Right lobe of liver (tissue), 6 donors: ENCODE data around the gene MUC5AC. TPM values are rescaled to one million over a fixed set of nuclear protein-coding genes. Genes with fewer than 3 reads are reported as not detected.

ENCODE experiments used
- ATAC-seq, 4 donors: fragments of 200-7000 bp; cut with Tn5 transposase; one replicate each; pipeline ENCODE4 v1.9.1; 2020; ENCODE audit warnings: mild to moderate bottlenecking in 4 of 4, moderate library complexity in 4 of 4
- DNase-seq, 3 donors: peaks; one replicate each; pipeline ENCODE4 v3.0.0-alpha.2; 2020
- H3K27ac ChIP-seq, 3 donors: fragments of 200-600 bp; one replicate each; pipeline ENCODE4 v1.8.0; 2022
- H3K27me3 ChIP-seq, 2 donors: fragments of 200-600 bp; one replicate each; pipeline ENCODE4 v1.8.0; 2022
- H3K36me3 ChIP-seq, 4 donors: fragments of 200-600 bp; sonication (generic) in 1 of 4; one replicate each; pipeline versions ENCODE4 v1.5.1 to v1.8.0; 2017 to 2022; ENCODE audit warnings: control low read depth in 1 of 4
- H3K4me1 ChIP-seq, 4 donors: fragments of 200-600 bp; sonication (generic) in 1 of 4; one replicate each; pipeline versions ENCODE4 v1.5.1 to v1.8.0; 2017 to 2022; ENCODE audit warnings: control low read depth in 1 of 4
- H3K4me3 ChIP-seq, 3 donors: fragments of 200-600 bp; one replicate each; pipeline ENCODE4 v1.8.0; 2022
- H3K9me3 ChIP-seq, 4 donors: fragments of 200-600 bp; sonication (generic) in 1 of 4; one replicate each; pipeline versions ENCODE4 v1.5.1 to v1.8.0; 2017 to 2022; ENCODE audit warnings: control low read depth in 1 of 4
- CTCF ChIP-seq, 4 donors: fragments of 200-600 bp in 3 of 4; fragments of 450-650 bp in 1 of 4; IDR thresholded peaks; one replicate each; pipeline versions ENCODE4 v1.5.1 to v1.8.0; 2016 to 2022; ENCODE audit warnings: antibody characterized with exemption in 4 of 4, mild to moderate bottlenecking in 2 of 4
- POLR2A ChIP-seq: fragments of 450-650 bp; IDR thresholded peaks from one replicate; pipeline ENCODE4 v1.6.1; 2017; ENCODE audit warnings: antibody characterized with exemption, mild to moderate bottlenecking
- WGBS: methylation state at CpG from one replicate; pipeline ENCODE4 v1.1.6; 2018; ENCODE audit warnings: low coverage, low lambda C conversion rate; ENCODE audit not compliant: insufficient coverage; ENCODE audit errors: missing lambda C conversion rate; 5-methylcytosine and 5-hydroxymethylcytosine counted together
- intact Hi-C, 2 donors: fragments of 100-400 bp; cut with DNase I; formaldehyde crosslinking; loops; one replicate each; pipeline versions ENCODE4 v1.11.2 to v1.14.1; 2022
- total RNA-seq, 6 experiments: library from RNA; depleted of rRNA in 2 of 6; stranded (reverse); fragments of >200 nt in 2 of 6; fragmentation: NEBNext Ultra II Directional in 3 of 6; extraction: Animal tissue kit (Norgen Biotek cat#: 25700) in 3 of 6; gene quantifications; one replicate each; pipeline versions ENCODE4 v1.1.0 to v1.2.4, GENCODE V29; 2016 to 2023
- donor health status: DM: no; HTN: yes; CAD: no.
- donor health status: DM: no; HTN: no; CAD: no.
- donor health status: DM: no; HTN: no; CAD: no.
- donor health status: DM: no; HTN: yes; CAD: no.
- donor health status: DM: no; HTN: yes; CAD: no.

MUC5AC gene
- total RNA-seq, 6 experiments from 2014 or later, result not detected

GRCh38 chr11:1116104-1116503 lies 41.6 kb upstream of the MUC5AC start:
- DNase-seq, result peak; percentile 8 to 28 (median 19)

GRCh38 chr11:1116666-1117390 lies 40.9 kb upstream of the MUC5AC start:
- Histone ChIP-seq H3K27ac (no peak overlapping the region), H3K9me3 (no peaks in the 10 kb centered on the region), H3K36me3 (no peaks in the 10 kb centered on the region), H3K4me1 (no peaks in the 10 kb centered on the region), H3K27me3 (no peaks in the 10 kb centered on the region), H3K4me3 (no peak overlapping the region)
- no peak for TF ChIP-seq CTCF (IDR thresholded peaks at IDR 0.05)
- no peak for TF ChIP-seq POLR2A
- no peak for ATAC-seq
- DNase-seq, result peak; percentile 11 to 43 (median 34)
- intact Hi-C loops, result no loop called here
- 51% methylated on average over 15 of the region's 23 CpGs for WGBS

More at GRCh38 chr11:1116104-1116503, 41.6 kb upstream of the MUC5AC start:
- 44% methylated on average over 9 of the region's 12 CpGs for WGBS
- H3K36me3 ChIP-seq, result no peaks in the 10 kb centered on the region
- H3K9me3 ChIP-seq, result no peaks in the 10 kb centered on the region
- no peak overlapping the region for H3K4me3 ChIP-seq
- H3K27ac ChIP-seq, result no peak overlapping the region
- TF ChIP-seq POLR2A (no peak), CTCF (IDR thresholded peaks at IDR 0.05) (no peak)
- intact Hi-C loops, result no loop called here
- ATAC-seq, result no peak
- H3K27me3 ChIP-seq, result no peaks in the 10 kb centered on the region
- H3K4me1 ChIP-seq, result no peaks in the 10 kb centered on the region

- intact Hi-C loops, result no loop called here
- no peak overlapping the region for H3K27ac ChIP-seq
- ATAC-seq, result no peak
- no peak overlapping the region for H3K4me3 ChIP-seq
- no peaks in the 10 kb centered on the region for H3K36me3 ChIP-seq
- H3K4me1 ChIP-seq, result no peaks in the 10 kb centered on the region
- H3K9me3 ChIP-seq, result no peaks in the 10 kb centered on the region
- peak in 2 of 3 donors; percentile 38 to 39 for DNase-seq
- WGBS, result 17% methylated on average over 1 of the region's 6 CpGs
- no peak for TF ChIP-seq POLR2A
- TF ChIP-seq CTCF (IDR thresholded peaks at IDR 0.05), result no peak
- no peaks in the 10 kb centered on the region for H3K27me3 ChIP-seq
Observed at GRCh38 chr11:1117992-1118391, 39.8 kb upstream of the MUC5AC start.

- H3K4me3 ChIP-seq, result no peak overlapping the region
- WGBS, result 47% methylated on average over 9 of the region's 22 CpGs
- ATAC-seq (no peak), DNase-seq (peak in 2 of 3 donors; percentile 22 to 30)
- H3K27me3 ChIP-seq, result no peaks in the 10 kb centered on the region
- intact Hi-C loops, result no loop called here
- TF ChIP-seq CTCF (IDR thresholded peaks at IDR 0.05) (no peak), POLR2A (no peak)
- H3K4me1 ChIP-seq, result no peaks in the 10 kb centered on the region
- no peaks in the 10 kb centered on the region for H3K36me3 ChIP-seq
- H3K27ac ChIP-seq, result no peak overlapping the region
- no peaks in the 10 kb centered on the region for H3K9me3 ChIP-seq
Observed at GRCh38 chr11:1118755-1119603, 38.8 kb upstream of the MUC5AC start.
